ENCODE data around the gene TAF11L7.

GRCh38 chr5:17625686-17626085 lies 40.1 kb upstream of the TAF11L7 start:
- TF ChIP-seq ZNF311 (tag by site-specific recombination; IDR thresholded peaks at IDR 0.05; ENCODE audit: borderline replicate concordance) (no peak), CTCF (tag by site-specific recombination; IDR thresholded peaks at IDR 0.05) (no peak), ZNF292 (tag by site-specific recombination; IDR thresholded peaks at IDR 0.05; ENCODE audit: borderline replicate concordance, low read depth) (no peak), ZNF121 (tag by site-specific recombination; IDR thresholded peaks at IDR 0.05) (no peak), ZNF404 (tag by site-specific recombination; IDR thresholded peaks at IDR 0.05) (no peak), ZNF23 (tag by site-specific recombination; IDR thresholded peaks at IDR 0.05; ENCODE audit: borderline replicate concordance) (no peak), ATF2 (tag by site-specific recombination; IDR thresholded peaks at IDR 0.05; ENCODE audit: low read depth) (no peak), TRIM28 (IDR thresholded peaks at IDR 0.05; ENCODE audit: borderline replicate concordance, low read length) (no peak)
- TF ChIP-seq, protein P1, sequence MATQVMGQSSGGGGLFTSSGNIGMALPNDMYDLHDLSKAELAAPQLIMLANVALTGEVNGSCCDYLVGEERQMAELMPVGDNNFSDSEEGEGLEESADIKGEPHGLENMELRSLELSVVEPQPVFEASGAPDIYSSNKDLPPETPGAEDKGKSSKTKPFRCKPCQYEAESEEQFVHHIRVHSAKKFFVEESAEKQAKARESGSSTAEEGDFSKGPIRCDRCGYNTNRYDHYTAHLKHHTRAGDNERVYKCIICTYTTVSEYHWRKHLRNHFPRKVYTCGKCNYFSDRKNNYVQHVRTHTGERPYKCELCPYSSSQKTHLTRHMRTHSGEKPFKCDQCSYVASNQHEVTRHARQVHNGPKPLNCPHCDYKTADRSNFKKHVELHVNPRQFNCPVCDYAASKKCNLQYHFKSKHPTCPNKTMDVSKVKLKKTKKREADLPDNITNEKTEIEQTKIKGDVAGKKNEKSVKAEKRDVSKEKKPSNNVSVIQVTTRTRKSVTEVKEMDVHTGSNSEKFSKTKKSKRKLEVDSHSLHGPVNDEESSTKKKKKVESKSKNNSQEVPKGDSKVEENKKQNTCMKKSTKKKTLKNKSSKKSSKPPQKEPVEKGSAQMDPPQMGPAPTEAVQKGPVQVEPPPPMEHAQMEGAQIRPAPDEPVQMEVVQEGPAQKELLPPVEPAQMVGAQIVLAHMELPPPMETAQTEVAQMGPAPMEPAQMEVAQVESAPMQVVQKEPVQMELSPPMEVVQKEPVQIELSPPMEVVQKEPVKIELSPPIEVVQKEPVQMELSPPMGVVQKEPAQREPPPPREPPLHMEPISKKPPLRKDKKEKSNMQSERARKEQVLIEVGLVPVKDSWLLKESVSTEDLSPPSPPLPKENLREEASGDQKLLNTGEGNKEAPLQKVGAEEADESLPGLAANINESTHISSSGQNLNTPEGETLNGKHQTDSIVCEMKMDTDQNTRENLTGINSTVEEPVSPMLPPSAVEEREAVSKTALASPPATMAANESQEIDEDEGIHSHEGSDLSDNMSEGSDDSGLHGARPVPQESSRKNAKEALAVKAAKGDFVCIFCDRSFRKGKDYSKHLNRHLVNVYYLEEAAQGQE (tag by site-specific recombination; IDR thresholded peaks at IDR 0.05): no peak
- TF ChIP-seq, protein P2, sequence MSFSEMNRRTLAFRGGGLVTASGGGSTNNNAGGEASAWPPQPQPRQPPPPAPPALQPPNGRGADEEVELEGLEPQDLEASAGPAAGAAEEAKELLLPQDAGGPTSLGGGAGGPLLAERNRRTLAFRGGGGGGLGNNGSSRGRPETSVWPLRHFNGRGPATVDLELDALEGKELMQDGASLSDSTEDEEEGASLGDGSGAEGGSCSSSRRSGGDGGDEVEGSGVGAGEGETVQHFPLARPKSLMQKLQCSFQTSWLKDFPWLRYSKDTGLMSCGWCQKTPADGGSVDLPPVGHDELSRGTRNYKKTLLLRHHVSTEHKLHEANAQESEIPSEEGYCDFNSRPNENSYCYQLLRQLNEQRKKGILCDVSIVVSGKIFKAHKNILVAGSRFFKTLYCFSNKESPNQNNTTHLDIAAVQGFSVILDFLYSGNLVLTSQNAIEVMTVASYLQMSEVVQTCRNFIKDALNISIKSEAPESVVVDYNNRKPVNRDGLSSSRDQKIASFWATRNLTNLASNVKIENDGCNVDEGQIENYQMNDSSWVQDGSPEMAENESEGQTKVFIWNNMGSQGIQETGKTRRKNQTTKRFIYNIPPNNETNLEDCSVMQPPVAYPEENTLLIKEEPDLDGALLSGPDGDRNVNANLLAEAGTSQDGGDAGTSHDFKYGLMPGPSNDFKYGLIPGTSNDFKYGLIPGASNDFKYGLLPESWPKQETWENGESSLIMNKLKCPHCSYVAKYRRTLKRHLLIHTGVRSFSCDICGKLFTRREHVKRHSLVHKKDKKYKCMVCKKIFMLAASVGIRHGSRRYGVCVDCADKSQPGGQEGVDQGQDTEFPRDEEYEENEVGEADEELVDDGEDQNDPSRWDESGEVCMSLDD (tag by site-specific recombination; IDR thresholded peaks at IDR 0.05): no peak

Data from HEK293 (cell line).